GM18907 (cell line): ENCODE data around the gene TM9SF1.

ENCODE experiments used
- ATAC-seq: cut with Tn5 transposase; IDR thresholded peaks from one replicate; pipeline ENCODE4 v1.9.1; 2021; ENCODE audit warnings: mild to moderate bottlenecking, moderate library complexity; ENCODE audit not compliant: unreplicated experiment

Gene TM9SF1

GRCh38 chr14:24179961-24180796 is 15.1 kb downstream of the TM9SF1 start:
- ATAC-seq = no peak

GRCh38 chr14:24179294-24179960 is 15.8 kb downstream of the TM9SF1 start:
- ATAC-seq = no peak

- no peak for ATAC-seq
These were observed 16.7 kb downstream of the TM9SF1 start for GRCh38 chr14:24178399-24179178.

GRCh38 chr14:24177891-24178290 is 17.4 kb downstream of the TM9SF1 start:
- no peak for ATAC-seq

- no peak for ATAC-seq
These were observed 18.0 kb downstream of the TM9SF1 start for GRCh38 chr14:24177041-24177825.

GRCh38 chr14:24176599-24176998 is 18.6 kb downstream of the TM9SF1 start:
- ATAC-seq = no peak

- ATAC-seq = no peak
These were observed 22.4 kb downstream of the TM9SF1 start for GRCh38 chr14:24172871-24173281.

- no peak for ATAC-seq
These were observed 22.9 kb downstream of the TM9SF1 start for GRCh38 chr14:24172261-24172860.

GRCh38 chr14:24171422-24172260 is 23.6 kb downstream of the TM9SF1 start, which contains the start of gene REC8:
Gene REC8, plus strand, starts transcription at chr14:24172080. Its CDS starts 473 bp downstream, at chr14:24172553.
- peak; percentile 83 for ATAC-seq

- no peak for ATAC-seq
These were observed 27.6 kb downstream of the TM9SF1 start for GRCh38 chr14:24167469-24168114.

- no peak for ATAC-seq
These were observed 29.5 kb downstream of the TM9SF1 start for GRCh38 chr14:24165785-24166184.

- no peak for ATAC-seq
These were observed 30.7 kb downstream of the TM9SF1 start for GRCh38 chr14:24164518-24164991.

- ATAC-seq = no peak
These were observed 33.1 kb downstream of the TM9SF1 start for GRCh38 chr14:24162093-24162492.

- peak; percentile 83 for ATAC-seq
These were observed 34.1 kb downstream of the TM9SF1 start, which contains the start of gene IRF9 for GRCh38 chr14:24160850-24161804. Gene IRF9, plus strand, starts transcription at chr14:24161265. Its CDS starts 880 bp downstream, at chr14:24162145.

- ATAC-seq = peak; percentile 4
These were observed 34.8 kb downstream of the TM9SF1 start for GRCh38 chr14:24160499-24160849.

- no peak for ATAC-seq
These were observed 35.3 kb downstream of the TM9SF1 start for GRCh38 chr14:24159777-24160498.

GRCh38 chr14:24157331-24157730 is 37.9 kb downstream of the TM9SF1 start:
- no peak for ATAC-seq
